Bronchial epithelial cell (primary cell): ENCODE results near the gene MYH6. TPM values are rescaled to one million over a fixed set of nuclear protein-coding genes. Genes with fewer than 3 reads are reported as not detected.
A peak's percentile ranks its signal among the peaks of the same experiment; 100 is the strongest.

Experiments used
- DNase-seq: peaks from one replicate; pipeline ENCODE4 v3.0.0-alpha.2; 2010; ENCODE audit warnings: low read depth
- FAIRE-seq: peaks from 2 replicates; lab custom pipeline; 2011; peaks lifted over from hg19 to GRCh38; lab: Jason Lieb, UNC
- H3K27me3 ChIP-seq: 2 replicates; pipeline ENCODE4 v1.5.1; 2011; ENCODE audit warnings: low read length; ENCODE audit not compliant: control insufficient read depth, insufficient read depth
- H3K36me3 ChIP-seq: 2 replicates; pipeline ENCODE4 v1.5.1; 2011; ENCODE audit warnings: low read length; ENCODE audit not compliant: control insufficient read depth, insufficient read depth
- H3K4me3 ChIP-seq: 2 replicates; pipeline ENCODE4 v1.5.1; 2011; ENCODE audit warnings: mild to moderate bottlenecking, low read depth, low read length, control low read depth
- total RNA-seq: library from RNA; depleted of rRNA; stranded (reverse); fragments of >200 nt; gene quantifications from 2 replicates; pipeline ENCODE4 v1.2.1, GENCODE V29; 2014
- TF ChIP-seq, protein P1 (sequence below): IDR thresholded peaks from 2 replicates; pipeline ENCODE4 v1.5.1; 2011; ENCODE audit warnings: mild to moderate bottlenecking, moderate library complexity, low read length, control low read depth, inconsistent platforms; ENCODE audit not compliant: insufficient read depth, severe bottlenecking

The MYH6 gene
- total RNA-seq, 1 donor from 2014 or later = not detected

DNA sequence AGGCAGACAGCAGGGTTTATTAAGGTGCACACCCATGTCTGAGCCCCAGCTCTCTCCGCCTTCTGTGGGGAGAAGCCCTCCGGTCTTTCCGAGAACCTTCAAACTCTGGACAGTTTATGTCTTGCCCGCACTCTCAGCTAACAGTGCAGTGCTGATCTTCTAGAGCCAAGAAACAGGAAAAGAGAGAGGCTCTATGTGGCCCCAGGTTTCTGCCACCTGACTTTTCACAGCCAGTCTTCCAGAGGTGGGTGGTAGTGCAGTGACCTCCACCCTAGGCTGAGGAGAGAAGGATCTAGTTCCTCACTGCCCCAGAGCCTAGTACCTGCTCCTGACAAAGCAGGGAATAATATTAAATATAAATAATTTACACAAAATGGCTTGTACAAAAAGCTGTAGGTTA is 51.4 kb downstream of the MYH6 start:
- TF ChIP-seq, protein P1, sequence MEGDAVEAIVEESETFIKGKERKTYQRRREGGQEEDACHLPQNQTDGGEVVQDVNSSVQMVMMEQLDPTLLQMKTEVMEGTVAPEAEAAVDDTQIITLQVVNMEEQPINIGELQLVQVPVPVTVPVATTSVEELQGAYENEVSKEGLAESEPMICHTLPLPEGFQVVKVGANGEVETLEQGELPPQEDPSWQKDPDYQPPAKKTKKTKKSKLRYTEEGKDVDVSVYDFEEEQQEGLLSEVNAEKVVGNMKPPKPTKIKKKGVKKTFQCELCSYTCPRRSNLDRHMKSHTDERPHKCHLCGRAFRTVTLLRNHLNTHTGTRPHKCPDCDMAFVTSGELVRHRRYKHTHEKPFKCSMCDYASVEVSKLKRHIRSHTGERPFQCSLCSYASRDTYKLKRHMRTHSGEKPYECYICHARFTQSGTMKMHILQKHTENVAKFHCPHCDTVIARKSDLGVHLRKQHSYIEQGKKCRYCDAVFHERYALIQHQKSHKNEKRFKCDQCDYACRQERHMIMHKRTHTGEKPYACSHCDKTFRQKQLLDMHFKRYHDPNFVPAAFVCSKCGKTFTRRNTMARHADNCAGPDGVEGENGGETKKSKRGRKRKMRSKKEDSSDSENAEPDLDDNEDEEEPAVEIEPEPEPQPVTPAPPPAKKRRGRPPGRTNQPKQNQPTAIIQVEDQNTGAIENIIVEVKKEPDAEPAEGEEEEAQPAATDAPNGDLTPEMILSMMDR = no peak
- no peak overlapping the region for H3K4me3 ChIP-seq
- H3K27me3 ChIP-seq = peaks cover 4% of the 10 kb centered on the region
- FAIRE-seq (no peak), DNase-seq (no peak)
- H3K36me3 ChIP-seq = peaks cover 8% of the 10 kb centered on the region

DNA sequence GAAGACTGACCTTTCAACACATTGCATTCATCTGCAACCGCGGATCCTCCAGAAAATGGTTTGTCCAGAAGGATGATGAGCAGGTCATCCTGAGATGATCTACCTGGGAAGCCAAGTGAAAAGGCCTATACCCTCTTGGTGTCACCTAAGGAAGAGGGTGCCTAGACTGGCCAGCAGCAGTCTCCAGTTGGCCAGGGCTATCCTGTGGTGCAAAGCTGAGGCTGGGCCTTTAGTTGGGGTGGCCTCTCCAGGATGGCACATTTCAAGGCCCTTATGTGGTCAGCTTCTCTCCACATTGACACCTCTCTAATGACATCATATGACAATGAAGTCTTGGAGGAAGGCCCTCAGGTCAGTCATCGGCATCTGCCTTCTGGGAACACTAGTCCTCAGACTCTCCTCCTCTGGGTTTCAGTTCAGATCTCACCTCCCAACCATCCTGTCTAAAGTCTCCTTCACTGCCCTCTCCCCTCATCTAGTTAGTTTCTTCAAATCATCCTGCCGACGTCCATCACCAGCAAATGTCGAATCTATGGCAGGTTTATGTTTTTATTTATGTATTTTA is 52.1 kb downstream of the MYH6 start:
- TF ChIP-seq, protein P1 = no peak
- DNase-seq = no peak
- H3K27me3 ChIP-seq = peaks cover 4% of the 10 kb centered on the region
- no peak overlapping the region for H3K4me3 ChIP-seq
- FAIRE-seq = no peak
- H3K36me3 ChIP-seq = peaks cover 8% of the 10 kb centered on the region

DNA sequence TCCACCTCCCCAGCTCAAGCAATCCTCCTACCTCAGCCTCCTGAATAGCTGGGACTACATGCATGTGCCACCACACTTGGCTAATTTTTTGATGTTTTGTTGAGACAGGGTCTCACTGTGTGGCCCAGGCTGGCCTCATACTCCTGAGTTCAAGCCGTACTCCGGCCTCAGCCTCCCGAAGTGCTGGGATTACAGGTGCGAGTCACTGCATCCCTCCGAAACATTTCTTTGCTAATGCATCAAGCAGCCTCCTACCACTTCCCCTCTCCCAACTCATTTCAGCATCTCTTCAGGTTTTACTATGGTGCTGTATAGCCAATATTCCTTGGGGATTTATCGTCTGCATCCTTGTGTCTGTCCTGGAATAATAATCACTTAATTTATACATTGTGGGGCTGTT is 53.1 kb downstream of the MYH6 start:
- Histone ChIP-seq H3K36me3 (peaks cover 3% of the 10 kb centered on the region), H3K27me3 (peaks cover 4% of the 10 kb centered on the region), H3K4me3 (no peak overlapping the region)
- FAIRE-seq = no peak
- TF ChIP-seq, protein P1 = no peak
- DNase-seq = no peak

DNA sequence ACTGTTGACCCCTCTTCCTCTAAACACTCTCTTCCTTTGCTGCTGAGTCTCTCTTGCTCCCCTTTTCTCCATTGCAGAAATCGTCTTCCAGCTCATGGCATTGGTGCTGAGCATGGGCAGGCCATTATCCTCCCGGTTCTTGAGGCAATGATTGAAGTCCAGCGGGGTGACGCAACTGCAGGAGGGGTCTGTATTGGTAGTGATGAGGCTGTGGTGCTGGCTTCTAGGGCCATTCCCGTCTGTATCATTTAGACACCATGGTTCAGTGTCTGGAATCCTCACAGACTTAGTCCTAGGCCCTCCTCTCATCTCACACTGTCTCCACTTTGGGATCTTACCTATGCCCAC is 54.7 kb downstream of the MYH6 start:
- TF ChIP-seq, protein P1 = no peak
- Histone ChIP-seq H3K36me3 (no peaks in the 10 kb centered on the region), H3K27me3 (peaks cover 4% of the 10 kb centered on the region), H3K4me3 (no peak overlapping the region)
- no peak for DNase-seq
- peak; percentile 58 for FAIRE-seq

DNA sequence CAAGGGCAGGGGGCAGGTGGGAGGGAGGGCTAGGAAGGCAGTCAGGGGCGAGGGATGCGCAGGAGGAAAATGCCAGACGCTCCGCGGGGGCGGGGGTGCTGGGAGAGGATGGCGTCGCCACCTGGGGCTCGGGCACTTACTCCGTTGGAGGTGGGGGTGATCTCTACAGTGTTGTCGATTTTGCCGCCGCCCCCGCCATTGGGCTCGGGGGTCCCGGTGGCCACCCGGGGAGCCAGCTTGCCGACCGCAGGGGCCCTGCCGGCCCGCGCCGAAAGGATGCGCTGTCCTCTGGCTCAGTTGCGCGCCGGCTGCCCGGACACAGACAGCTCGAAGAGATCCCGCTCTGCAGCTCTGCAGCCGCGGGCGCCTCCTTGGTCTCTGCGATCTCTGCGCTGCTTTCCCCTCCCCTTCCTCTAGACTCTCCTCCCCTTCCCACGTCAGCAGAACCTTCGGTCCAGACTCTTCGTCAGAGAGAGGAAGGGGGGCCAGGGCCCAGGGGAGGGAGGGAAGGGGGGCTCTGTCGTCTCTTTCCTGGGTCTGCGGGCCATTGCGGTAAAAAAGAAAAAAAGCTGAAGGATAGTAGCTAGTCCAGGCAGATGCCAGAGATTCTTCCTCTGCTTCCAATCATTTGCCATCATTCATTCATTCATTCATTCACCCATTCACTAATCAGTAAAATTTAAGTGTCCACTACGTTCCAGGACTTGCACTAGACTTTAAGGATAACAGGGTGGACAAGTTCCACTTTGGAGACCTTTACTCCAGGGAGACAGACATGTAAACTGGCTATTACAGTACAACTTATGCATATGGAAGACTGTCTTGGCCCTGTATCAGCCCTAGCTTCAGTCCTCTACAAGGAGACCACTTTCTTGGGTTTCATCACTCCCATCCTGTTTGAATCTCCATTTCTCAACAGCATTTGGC is 55.3 kb downstream of the MYH6 start, which contains the start of gene SLC22A17:
SLC22A17 (minus strand) TSS at position 382 of the 927 bp plus-strand sequence.
- FAIRE-seq (no peak), DNase-seq (peak; percentile 65)
- Histone ChIP-seq H3K36me3 (no peaks in the 10 kb centered on the region), H3K27me3 (peaks cover 4% of the 10 kb centered on the region), H3K4me3 (peak within 1 kb of the TSS; percentile 38)
- TF ChIP-seq, protein P1 = peak; percentile 21
